ENCODE measurements around the gene PYROXD2. TPM values are rescaled to one million over a fixed set of nuclear protein-coding genes. Genes with fewer than 3 reads are reported as not detected.

PYROXD2 gene
- total and polyA plus RNA-seq, 2 of the 13 experiments (the other 11 are each of a cell fraction or from before 2014, with no cell fraction given) = 2.0 to 6.2 TPM

DNA sequence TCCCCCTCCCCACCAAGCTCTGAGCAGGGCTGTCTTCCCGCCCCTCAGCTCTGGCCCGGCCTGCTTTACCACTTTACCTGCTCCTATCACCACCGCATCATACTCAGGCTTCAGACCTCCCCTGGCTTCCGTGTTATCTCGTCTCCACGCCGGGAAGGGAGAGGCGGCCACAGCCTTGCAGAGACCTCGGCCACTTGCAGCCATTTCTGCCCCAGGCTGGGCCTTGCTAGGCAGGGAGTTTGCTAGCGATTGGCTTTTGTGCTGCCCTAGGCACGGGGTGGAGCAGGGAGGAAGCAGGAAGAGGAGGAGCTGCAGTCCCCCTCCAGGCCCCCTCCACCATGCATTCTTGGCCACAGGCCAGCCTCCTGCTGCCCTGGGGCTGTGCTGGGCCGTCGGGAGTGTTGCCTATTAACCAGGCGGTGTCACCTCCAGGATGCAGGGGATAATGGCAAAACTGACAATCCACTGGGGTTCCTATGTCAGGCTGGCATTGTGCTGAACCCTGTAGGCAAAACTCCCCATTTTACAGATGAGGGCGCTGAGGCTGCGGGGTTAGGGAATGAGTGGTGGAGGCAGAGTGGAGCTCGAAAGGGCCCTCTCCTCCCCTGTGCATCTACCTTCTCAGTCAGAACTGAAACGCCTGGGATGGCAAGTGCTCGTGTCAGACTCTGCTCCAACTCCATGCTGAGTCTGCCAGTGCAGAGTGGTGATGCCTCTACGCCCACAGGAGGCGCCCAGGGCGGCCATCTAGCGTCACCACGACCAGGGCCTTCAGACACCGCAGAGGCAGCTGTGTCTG is at the start of gene PYROXD2 (continued):
- TF ChIP-seq ZNF232 (CRISPR knock-in tag; IDR thresholded peaks at IDR 0.05; ENCODE audit: borderline replicate concordance) = peak; percentile 90
- peak; percentile 58; the same call in 1 of the 3 replicates for TF ChIP-seq MXI1 (IDR thresholded peaks at IDR 0.05; ENCODE audit: borderline replicate concordance, low read depth, low read length)
- TF ChIP-seq YEATS4 (CRISPR knock-in tag; IDR thresholded peaks at IDR 0.05; ENCODE audit: borderline replicate concordance) = peak; percentile 61; the same call in 1 of the 2 replicates
- TF ChIP-seq ZNF33B (CRISPR knock-in tag; IDR thresholded peaks at IDR 0.05) = peak; percentile 82; the same call in 1 of the 2 replicates
- TF ChIP-seq MAF1 (CRISPR knock-in tag; IDR thresholded peaks at IDR 0.05; ENCODE audit: borderline replicate concordance) = 0 out of 2 replicates have a peak, but pooled peaks have one; percentile 53
- TF ChIP-seq, protein P1, sequence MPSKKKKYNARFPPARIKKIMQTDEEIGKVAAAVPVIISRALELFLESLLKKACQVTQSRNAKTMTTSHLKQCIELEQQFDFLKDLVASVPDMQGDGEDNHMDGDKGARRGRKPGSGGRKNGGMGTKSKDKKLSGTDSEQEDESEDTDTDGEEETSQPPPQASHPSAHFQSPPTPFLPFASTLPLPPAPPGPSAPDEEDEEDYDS (CRISPR knock-in tag; IDR thresholded peaks at IDR 0.05) = peak; percentile 96
- peak; percentile 81 for TF ChIP-seq ZNF772 (CRISPR knock-in tag; IDR thresholded peaks at IDR 0.05)
- TF ChIP-seq ZNF12 (CRISPR knock-in tag; IDR thresholded peaks at IDR 0.05) = no peak
- 0 out of 2 replicates have a peak, but pooled peaks have one; percentile 46 for TF ChIP-seq ZNF256 (CRISPR knock-in tag; conservative IDR thresholded peaks at IDR 0.05)
- TF ChIP-seq ZMYM4 (CRISPR knock-in tag; IDR thresholded peaks at IDR 0.05) = peak; percentile 86
- no peak for TF ChIP-seq JUND (CRISPR knock-in tag; IDR thresholded peaks at IDR 0.05)
- TF ChIP-seq TEAD2 (CRISPR knock-in tag; IDR thresholded peaks at IDR 0.05) = peak; percentile 66; the same call in 1 of the 2 replicates
- TF ChIP-seq TBX2 (CRISPR knock-in tag; IDR thresholded peaks at IDR 0.05; ENCODE audit: borderline replicate concordance) = peak; percentile 74
- no peak for TF ChIP-seq NBN (conservative IDR thresholded peaks at IDR 0.05)
- TF ChIP-seq, protein P2, sequence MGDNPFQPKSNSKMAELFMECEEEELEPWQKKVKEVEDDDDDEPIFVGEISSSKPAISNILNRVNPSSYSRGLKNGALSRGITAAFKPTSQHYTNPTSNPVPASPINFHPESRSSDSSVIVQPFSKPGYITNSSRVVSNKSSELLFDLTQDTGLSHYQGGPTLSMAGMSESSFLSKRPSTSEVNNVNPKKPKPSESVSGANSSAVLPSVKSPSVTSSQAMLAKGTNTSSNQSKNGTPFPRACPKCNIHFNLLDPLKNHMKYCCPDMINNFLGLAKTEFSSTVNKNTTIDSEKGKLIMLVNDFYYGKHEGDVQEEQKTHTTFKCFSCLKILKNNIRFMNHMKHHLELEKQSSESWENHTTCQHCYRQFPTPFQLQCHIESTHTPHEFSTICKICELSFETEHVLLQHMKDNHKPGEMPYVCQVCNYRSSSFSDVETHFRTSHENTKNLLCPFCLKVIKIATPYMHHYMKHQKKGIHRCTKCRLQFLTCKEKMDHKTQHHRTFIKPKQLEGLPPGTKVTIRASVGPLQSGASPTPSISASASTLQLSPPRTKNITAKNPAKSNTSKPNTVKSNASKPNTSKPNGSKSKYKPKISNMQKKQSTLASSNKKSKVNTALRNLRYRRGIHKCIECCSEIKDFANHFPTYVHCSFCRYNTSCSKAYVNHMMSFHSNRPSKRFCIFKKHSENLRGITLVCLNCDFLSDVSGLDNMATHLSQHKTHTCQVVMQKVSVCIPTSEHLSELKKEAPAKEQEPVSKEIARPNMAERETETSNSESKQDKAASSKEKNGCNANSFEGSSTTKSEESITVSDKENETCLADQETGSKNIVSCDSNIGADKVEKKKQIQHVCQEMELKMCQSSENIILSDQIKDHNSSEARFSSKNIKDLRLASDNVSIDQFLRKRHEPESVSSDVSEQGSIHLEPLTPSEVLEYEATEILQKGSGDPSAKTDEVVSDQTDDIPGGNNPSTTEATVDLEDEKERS (CRISPR knock-in tag; IDR thresholded peaks at IDR 0.05) = 0 out of 2 replicates have a peak, but pooled peaks have one; percentile 87
- TF ChIP-seq ZNF660 (CRISPR knock-in tag; IDR thresholded peaks at IDR 0.05; ENCODE audit: borderline replicate concordance, low read depth) = no peak
- peak; percentile 77; the same call in 1 of the 2 replicates for TF ChIP-seq ZBTB20 (CRISPR knock-in tag; IDR thresholded peaks at IDR 0.05; ENCODE audit: borderline replicate concordance, low read depth)
- no peak for TF ChIP-seq RBAK (CRISPR knock-in tag; IDR thresholded peaks at IDR 0.05)
- TF ChIP-seq ZNF777 (CRISPR knock-in tag; IDR thresholded peaks at IDR 0.05) = peak; percentile 54
- TF ChIP-seq SIN3A (IDR thresholded peaks at IDR 0.05; ENCODE audit: borderline replicate concordance, low read depth, low read length) = no peak
- TF ChIP-seq HNF1B (CRISPR knock-in tag; IDR thresholded peaks at IDR 0.05) = peak; percentile 86
- peak; percentile 14 for TF ChIP-seq HNRNPLL (IDR thresholded peaks at IDR 0.05; ENCODE audit: low read depth, low read length, poor library complexity, severe bottlenecking)
- TF ChIP-seq BORCS8-MEF2B (CRISPR knock-in tag; IDR thresholded peaks at IDR 0.05) = peak; percentile 83
- TF ChIP-seq MXD1 (CRISPR knock-in tag; IDR thresholded peaks at IDR 0.05) = 0 out of 2 replicates have a peak, but pooled peaks have one; percentile 57
- peak; percentile 96 for TF ChIP-seq POLR2AphosphoS5 (IDR thresholded peaks at IDR 0.05; ENCODE audit: low read depth, low read length)
